ENCODE results near the gene GYPC. TPM values are rescaled to one million over a fixed set of nuclear protein-coding genes. Genes with fewer than 3 reads are reported as not detected.

Gene GYPC
- total RNA-seq, 1 experiment from 2014 or later, result 0.75 TPM

GRCh38 chr2:126720638-126721037 is 64.7 kb downstream of the GYPC start:
- Histone ChIP-seq H3K27me3 (replicated peaks; ENCODE audit: insufficient read depth, low read depth, low read length, poor library complexity) (no peaks in the 10 kb centered on the region), H3K9me3 (ENCODE audit: low read depth, low read length, poor library complexity, severe bottlenecking) (no peaks in the 10 kb centered on the region), H3K4me3 (ENCODE audit: low read depth, low read length, poor library complexity, severe bottlenecking) (no peak overlapping the region), H3K4me1 (ENCODE audit: insufficient read depth, low read length, poor library complexity, severe bottlenecking) (no peaks in the 10 kb centered on the region), H3K36me3 (ENCODE audit: insufficient read depth, low read length, poor library complexity, severe bottlenecking) (no peaks in the 10 kb centered on the region), H3K27ac (ENCODE audit: low read depth, low read length, poor library complexity, severe bottlenecking) (no peak overlapping the region)
- DNase-seq (ENCODE audit: low spot score), result no peak
- BruUV-seq (replicated peaks), result no TSS peak
- CTCF ChIA-PET, result no interaction called here
- TF ChIP-seq CTCF (conservative IDR thresholded peaks at IDR 0.05; ENCODE audit: low read depth, low read length) (no peak), EZH2 (IDR thresholded peaks at IDR 0.05; ENCODE audit: borderline replicate concordance, low read depth, low read length, poor library complexity, severe bottlenecking) (no peak)
- intact Hi-C loops (cut with micrococcal nuclease; ENCODE audit: unreplicated experiment), result no loop called here
- POLR2A ChIA-PET (ENCODE audit: low non-redundant PET), result no interaction called here

GRCh38 chr2:126722081-126722480 is 66.1 kb downstream of the GYPC start:
- Histone ChIP-seq H3K27ac (ENCODE audit: low read depth, low read length, poor library complexity, severe bottlenecking) (no peak overlapping the region), H3K9me3 (ENCODE audit: low read depth, low read length, poor library complexity, severe bottlenecking) (no peaks in the 10 kb centered on the region), H3K4me1 (ENCODE audit: insufficient read depth, low read length, poor library complexity, severe bottlenecking) (no peaks in the 10 kb centered on the region), H3K4me3 (ENCODE audit: low read depth, low read length, poor library complexity, severe bottlenecking) (no peak overlapping the region), H3K36me3 (ENCODE audit: insufficient read depth, low read length, poor library complexity, severe bottlenecking) (no peaks in the 10 kb centered on the region), H3K27me3 (replicated peaks; ENCODE audit: insufficient read depth, low read depth, low read length, poor library complexity) (peaks cover 5% of the 10 kb centered on the region)
- DNase-seq (ENCODE audit: low spot score), result no peak
- BruUV-seq (replicated peaks), result no TSS peak
- POLR2A ChIA-PET (ENCODE audit: low non-redundant PET), result no interaction called here
- CTCF ChIA-PET, result no interaction called here
- intact Hi-C loops (cut with micrococcal nuclease; ENCODE audit: unreplicated experiment), result no loop called here
- TF ChIP-seq CTCF (conservative IDR thresholded peaks at IDR 0.05; ENCODE audit: low read depth, low read length) (no peak), EZH2 (IDR thresholded peaks at IDR 0.05; ENCODE audit: borderline replicate concordance, low read depth, low read length, poor library complexity, severe bottlenecking) (no peak)

GRCh38 chr2:126722546-126722945 is 66.6 kb downstream of the GYPC start:
- Histone ChIP-seq H3K36me3 (ENCODE audit: insufficient read depth, low read length, poor library complexity, severe bottlenecking) (no peaks in the 10 kb centered on the region), H3K4me3 (ENCODE audit: low read depth, low read length, poor library complexity, severe bottlenecking) (no peak overlapping the region), H3K9me3 (ENCODE audit: low read depth, low read length, poor library complexity, severe bottlenecking) (no peaks in the 10 kb centered on the region), H3K4me1 (ENCODE audit: insufficient read depth, low read length, poor library complexity, severe bottlenecking) (no peaks in the 10 kb centered on the region), H3K27me3 (replicated peaks; ENCODE audit: insufficient read depth, low read depth, low read length, poor library complexity) (peaks cover 6% of the 10 kb centered on the region), H3K27ac (ENCODE audit: low read depth, low read length, poor library complexity, severe bottlenecking) (no peak overlapping the region)
- no TSS peak for BruUV-seq (replicated peaks)
- CTCF ChIA-PET, result no interaction called here
- DNase-seq (ENCODE audit: low spot score), result no peak
- TF ChIP-seq EZH2 (IDR thresholded peaks at IDR 0.05; ENCODE audit: borderline replicate concordance, low read depth, low read length, poor library complexity, severe bottlenecking) (no peak), CTCF (conservative IDR thresholded peaks at IDR 0.05; ENCODE audit: low read depth, low read length) (no peak)
- intact Hi-C loops (cut with micrococcal nuclease; ENCODE audit: unreplicated experiment), result no loop called here
- POLR2A ChIA-PET (ENCODE audit: low non-redundant PET), result no interaction called here

Data from A673 (cell line).